NCI-H748 (cell line): ENCODE measurements around the gene ANKRD16.
"Not testable (repeated sequence)": the region's sequence is repeated elsewhere in the genome, so short reads cannot be mapped to it uniquely, and the experiment has no call there.

Experiments
- DNase-seq: peaks from one replicate; lab custom pipeline; 2025; ENCODE audit not compliant: unreplicated experiment; lab: John Stamatoyannopoulos, UW

The ANKRD16 gene

DNA sequence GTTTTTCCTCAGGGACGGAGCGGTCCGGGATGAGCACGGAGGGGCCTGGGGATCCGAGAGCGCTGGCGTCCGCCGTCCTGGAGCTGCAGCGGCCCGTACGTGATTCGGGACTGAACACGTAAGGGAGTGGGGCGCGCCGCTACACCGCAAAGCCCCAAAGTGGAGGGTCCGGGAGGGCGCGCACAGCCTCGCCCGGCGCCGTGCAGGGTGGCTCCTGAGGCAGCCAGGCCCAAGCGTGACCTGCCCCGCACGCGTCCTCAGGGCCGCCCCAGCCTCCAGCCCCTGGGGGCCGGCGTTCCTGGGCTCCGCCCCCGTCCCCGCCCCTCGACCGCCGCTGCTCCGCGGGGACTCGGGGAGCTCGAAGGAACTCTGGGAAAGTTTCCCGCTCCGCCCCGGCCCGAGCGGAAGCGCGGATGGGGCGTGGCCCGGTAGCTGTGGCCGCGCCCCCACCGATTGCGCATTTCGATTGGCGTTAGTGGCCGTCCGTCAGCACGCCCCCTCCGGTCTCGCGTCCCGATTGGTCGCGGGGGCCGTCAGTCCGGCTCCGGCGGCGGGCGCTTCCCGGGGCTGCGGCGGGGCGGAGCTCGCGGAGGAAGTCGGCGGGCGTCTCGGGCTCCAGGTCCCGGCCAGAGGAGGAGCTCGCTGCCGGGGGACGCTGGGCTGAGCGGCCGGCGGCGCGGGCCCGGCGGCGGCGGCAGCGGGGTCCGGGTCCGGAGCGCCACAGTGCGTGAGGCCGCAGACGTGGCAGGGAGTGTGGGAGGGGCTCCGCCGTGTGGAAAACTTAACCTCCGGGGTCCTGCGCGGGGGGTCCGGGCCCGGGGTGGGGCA lies at the start of gene ANKRD16, which contains the start of gene FBH1:
ANKRD16 (minus strand) TSS at position 270 of the 828 bp plus-strand sequence. CDS start 539 bp downstream, outside the sequence.
FBH1 (plus strand) TSS at position 620 of the 828 bp plus-strand sequence; CDS start at position 723, 103 bp downstream.
- DNase-seq: peak; percentile 96

GRCh38 chr10:5938291-5938690 lies 48.6 kb upstream of the ANKRD16 start:
- no peak for DNase-seq

GRCh38 chr10:5937016-5937415 lies 47.3 kb upstream of the ANKRD16 start:
- DNase-seq: no peak

GRCh38 chr10:5935628-5936027 lies 45.9 kb upstream of the ANKRD16 start:
- no peak for DNase-seq

GRCh38 chr10:5933909-5934546 lies 44.3 kb upstream of the ANKRD16 start:
- no peak for DNase-seq

- DNase-seq: no peak
Observed at GRCh38 chr10:5932345-5932744, 42.7 kb upstream of the ANKRD16 start.

DNA sequence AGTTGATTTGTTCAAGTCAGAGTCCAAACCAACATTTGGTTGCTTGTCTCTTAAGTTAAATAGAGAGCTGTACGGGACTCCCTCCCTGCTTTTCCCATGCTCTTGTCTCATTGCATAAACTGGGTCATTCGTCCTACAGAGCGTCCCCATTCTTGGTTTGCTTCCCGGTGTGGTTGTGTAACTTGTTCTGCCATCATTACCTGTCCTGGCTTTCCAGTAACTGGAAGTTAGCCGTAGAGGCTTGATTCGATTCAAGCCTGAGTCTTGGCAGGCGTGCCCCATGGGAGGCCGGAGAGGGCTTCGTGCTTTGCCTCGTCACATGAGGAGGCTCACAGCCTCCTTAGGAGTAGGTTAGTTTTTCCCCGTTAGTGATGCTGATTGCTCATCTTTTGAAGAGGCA lies 40.6 kb upstream of the ANKRD16 start:
- DNase-seq: no peak

GRCh38 chr10:5929442-5929841 lies 39.7 kb upstream of the ANKRD16 start:
- no peak for DNase-seq

DNA sequence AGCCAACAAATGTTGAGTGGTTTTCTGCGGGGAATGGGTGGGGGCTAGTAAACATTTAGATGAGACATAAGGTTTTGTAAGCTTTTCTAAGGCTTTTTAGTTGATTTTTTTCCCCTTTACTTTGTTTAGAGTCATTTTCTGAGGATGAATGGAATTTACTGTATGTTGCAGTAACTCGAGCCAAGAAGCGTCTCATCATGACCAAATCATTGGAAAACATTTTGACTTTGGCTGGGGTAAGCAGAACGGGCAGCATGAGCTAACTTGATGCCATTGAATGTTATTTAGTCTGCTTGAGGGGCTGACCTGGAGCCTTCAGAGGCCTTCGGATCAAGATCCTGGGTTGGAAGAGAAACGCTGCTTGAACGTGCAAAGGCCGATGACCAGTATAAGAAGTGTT lies 37.6 kb upstream of the ANKRD16 start:
- DNase-seq: no peak

DNA sequence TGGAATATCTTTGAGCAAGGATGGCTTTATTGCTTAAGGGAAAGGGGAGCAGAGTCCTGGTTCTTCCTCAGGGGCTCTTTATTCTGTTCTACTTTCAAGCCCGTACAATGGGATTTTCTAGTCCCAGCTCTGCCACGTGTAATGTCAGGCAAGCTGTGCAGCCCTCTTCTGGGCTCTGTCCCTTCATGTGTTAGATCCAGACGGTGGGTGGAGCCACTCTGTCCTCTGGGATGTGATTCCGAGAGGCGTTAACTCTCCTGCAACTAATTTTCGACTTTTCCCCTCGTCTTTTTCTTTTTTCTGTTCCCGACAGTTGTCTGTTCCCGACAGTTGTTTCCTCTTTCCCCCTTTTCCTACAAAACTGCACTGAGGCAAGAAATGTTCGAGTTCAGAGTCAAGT lies 35.2 kb upstream of the ANKRD16 start:
- no peak for DNase-seq

GRCh38 chr10:5921746-5922145 lies 32.1 kb upstream of the ANKRD16 start:
- no peak for DNase-seq

GRCh38 chr10:5919568-5919967 lies 29.9 kb upstream of the ANKRD16 start:
- DNase-seq: no peak

DNA sequence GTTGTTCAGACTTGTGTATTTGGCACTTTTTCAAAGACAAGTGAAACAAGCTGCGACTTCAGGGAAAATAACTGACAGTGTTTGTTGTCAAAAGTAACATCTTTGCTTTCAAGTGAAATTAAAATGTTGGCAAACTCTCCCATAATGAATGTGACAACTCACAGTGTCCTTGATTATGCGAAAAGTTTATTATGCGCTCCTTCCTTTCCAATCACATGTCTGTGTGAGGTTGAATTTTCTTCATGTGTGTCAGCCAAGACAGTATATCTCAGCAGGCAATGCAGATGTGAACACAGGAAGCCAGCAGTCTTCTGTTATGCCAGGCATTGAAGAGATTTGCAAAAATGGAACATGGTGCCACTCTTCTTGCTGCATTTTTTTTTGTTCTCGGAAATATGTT lies 29.1 kb upstream of the ANKRD16 start:
- DNase-seq: no peak

DNA sequence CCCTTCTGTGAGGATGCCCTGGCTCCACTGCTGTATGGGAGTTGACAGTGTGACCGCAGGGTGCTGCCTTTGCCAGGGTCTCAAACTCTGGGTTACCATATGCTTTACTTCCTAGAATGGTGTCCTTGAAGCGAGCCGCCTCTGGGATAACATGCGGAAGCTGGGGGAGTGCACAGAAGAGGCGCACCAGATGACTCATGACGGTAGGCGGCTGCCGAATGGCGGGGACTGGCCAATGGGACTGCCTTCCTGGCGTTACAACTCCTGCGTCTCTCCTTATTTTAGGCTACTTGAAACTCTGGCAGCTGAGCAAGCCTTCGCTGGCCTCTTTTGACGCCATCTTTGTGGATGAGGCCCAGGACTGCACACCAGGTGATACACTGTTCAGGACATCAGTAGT lies 27.6 kb upstream of the ANKRD16 start:
- no peak for DNase-seq

GRCh38 chr10:5915451-5915850 lies 25.8 kb upstream of the ANKRD16 start:
- DNase-seq: no peak

- DNase-seq: no peak
Observed at GRCh38 chr10:5913736-5914135, 24.0 kb upstream of the ANKRD16 start.

- DNase-seq: no peak
Observed at GRCh38 chr10:5911670-5912069, 22.0 kb upstream of the ANKRD16 start.

DNA sequence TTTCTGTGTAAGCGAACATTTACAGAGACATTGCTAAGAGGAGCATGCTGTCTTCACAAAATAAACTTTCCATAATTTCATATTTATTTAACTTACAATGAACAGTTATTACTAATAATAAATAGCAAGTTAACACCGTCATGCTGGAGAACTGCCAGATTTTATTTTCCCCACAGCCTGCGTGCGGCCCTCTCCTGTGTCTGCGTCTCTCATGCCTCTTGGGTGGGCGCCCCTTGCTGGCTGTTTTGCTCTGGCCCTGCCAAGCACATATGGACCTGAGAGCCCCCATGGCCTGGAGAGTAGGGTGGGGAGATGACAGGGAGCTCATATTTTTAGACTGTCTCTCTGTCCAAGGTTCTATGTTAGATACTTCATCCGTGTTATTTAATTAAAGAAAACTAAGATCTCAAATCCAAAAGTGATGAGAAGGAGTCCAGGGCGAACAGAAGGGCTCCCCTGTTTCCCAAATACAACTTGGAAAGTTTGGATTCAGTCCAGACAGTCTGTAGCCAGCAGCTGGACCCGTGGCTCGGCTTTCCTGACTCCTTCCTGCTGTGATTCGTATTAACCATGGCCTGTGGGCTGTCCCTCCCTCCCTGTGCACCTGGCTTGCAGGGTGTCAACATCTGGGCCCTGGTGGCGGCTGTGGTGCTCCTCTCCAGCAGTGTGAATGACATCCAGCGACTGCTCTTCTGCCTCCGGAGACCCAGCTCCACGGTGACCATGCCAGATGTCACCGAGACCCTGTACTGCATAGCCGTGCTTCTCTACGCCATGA lies 20.8 kb upstream of the ANKRD16 start:
- no peak for DNase-seq

DNA sequence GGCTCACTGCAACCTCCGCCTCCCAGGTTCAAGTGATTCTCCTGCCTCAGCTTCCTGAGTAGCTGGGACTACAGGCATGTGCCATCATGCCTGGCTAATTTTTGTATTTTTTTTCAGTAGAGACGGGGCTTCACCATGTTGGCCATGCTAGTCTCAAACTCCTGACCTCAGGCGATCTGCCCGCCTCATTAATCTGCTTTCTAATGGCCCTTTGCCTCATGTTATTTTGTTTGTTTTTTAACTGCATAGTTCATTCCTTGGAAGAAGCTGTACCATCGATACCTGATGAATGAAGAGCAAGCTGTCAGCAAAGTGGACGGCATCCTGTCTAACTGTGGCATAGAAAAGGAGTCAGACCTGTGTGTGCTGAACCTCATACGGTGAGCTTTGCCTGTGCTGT lies 19.0 kb upstream of the ANKRD16 start:
- not testable (repeated sequence) for DNase-seq

DNA sequence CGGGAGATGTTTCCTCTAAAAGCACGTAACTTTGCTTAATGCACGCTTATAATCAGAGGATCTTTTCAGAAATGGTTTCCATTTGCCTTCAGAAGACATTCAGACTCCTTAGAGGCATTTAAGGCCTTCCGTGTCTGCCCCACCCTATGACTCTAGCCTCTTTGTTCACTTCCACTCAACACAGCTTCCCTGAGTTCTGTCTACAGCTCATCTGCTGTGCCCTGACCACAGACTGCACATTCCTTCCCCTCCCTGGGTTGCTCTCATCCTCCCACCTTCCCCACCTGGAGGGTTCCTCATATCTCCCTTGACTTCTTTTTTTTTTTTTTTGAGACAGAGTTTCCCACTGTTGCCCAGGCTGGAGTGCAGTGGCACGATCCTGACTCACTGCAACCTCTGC lies 17.0 kb upstream of the ANKRD16 start:
- DNase-seq: no peak

- DNase-seq: no peak
Observed at GRCh38 chr10:5905854-5906507, 16.3 kb upstream of the ANKRD16 start.
